GM12873 (cell line): Measurements from ENCODE around the gene EID1.

Source experiments
- TF ChIP-seq, protein P1 (sequence below): IDR thresholded peaks from 2 replicates; pipeline ENCODE4 v1.5.1; 2012; ENCODE audit warnings: low read depth, mild to moderate bottlenecking, moderate library complexity, low read length, control low read depth; ENCODE audit not compliant: insufficient read depth; ENCODE audit errors: missing control alignments

The EID1 gene

DNA sequence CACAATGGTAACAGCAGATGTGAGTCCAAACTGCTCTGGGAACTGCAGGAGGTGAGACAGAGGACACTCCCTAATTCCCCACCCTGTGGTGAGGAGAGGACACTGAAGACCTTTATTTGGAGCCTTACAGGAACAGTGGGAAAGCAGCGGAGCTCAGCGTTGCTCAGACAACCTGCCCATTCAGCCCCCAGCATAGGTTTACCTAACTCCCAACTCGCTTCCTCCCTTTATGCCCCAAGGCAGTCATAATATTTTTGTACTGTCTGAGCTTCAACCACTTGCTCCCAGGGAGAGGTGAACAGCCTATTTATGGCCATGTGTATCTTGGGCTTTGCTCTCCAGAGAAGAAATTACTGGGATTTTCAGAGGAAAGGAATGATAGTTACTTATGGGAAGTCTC is 51.7 kb downstream of the EID1 start:
- TF ChIP-seq, protein P1, sequence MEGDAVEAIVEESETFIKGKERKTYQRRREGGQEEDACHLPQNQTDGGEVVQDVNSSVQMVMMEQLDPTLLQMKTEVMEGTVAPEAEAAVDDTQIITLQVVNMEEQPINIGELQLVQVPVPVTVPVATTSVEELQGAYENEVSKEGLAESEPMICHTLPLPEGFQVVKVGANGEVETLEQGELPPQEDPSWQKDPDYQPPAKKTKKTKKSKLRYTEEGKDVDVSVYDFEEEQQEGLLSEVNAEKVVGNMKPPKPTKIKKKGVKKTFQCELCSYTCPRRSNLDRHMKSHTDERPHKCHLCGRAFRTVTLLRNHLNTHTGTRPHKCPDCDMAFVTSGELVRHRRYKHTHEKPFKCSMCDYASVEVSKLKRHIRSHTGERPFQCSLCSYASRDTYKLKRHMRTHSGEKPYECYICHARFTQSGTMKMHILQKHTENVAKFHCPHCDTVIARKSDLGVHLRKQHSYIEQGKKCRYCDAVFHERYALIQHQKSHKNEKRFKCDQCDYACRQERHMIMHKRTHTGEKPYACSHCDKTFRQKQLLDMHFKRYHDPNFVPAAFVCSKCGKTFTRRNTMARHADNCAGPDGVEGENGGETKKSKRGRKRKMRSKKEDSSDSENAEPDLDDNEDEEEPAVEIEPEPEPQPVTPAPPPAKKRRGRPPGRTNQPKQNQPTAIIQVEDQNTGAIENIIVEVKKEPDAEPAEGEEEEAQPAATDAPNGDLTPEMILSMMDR = no peak
